HepG2 (cell line): Measurements from ENCODE around the gene MVP. TPM values are rescaled to one million over a fixed set of nuclear protein-coding genes. Genes with fewer than 3 reads are reported as not detected.

ENCODE experiments used
- JUNB ChIP-seq: sonication (generic); formaldehyde crosslinking; IDR thresholded peaks from 2 replicates; pipeline ENCODE4 v1.8.0; 2022; ENCODE audit warnings: missing genetic modification reagents, mild to moderate bottlenecking, borderline replicate concordance
- MED13 ChIP-seq: sonication (generic); formaldehyde crosslinking; IDR thresholded peaks from 2 replicates; pipeline ENCODE4 v1.5.0; 2020; ENCODE audit warnings: missing genetic modification reagents
- NFIB ChIP-seq: sonication (generic); formaldehyde crosslinking; IDR thresholded peaks from 2 replicates; pipeline ENCODE4 v1.9.0; 2021; ENCODE audit warnings: missing genetic modification reagents, mild to moderate bottlenecking, borderline replicate concordance
- NR2F6 ChIP-seq, 2 experiments: IDR thresholded peaks; 2 replicates each; pipeline ENCODE4 v1.6.1; 2016; ENCODE audit warnings: antibody characterized with exemption in 1 of 2, mild to moderate bottlenecking in 1 of 2
- PHF5A ChIP-seq: IDR thresholded peaks from one replicate; pipeline ENCODE4 v1.6.1; 2018; ENCODE audit warnings: low read depth, missing genetic modification reagents; ENCODE audit not compliant: unreplicated experiment
- REXO4 ChIP-seq: sonication (generic); formaldehyde crosslinking; IDR thresholded peaks from 2 replicates; pipeline ENCODE4 v1.8.0; 2022; ENCODE audit warnings: missing genetic modification reagents, mild to moderate bottlenecking, borderline replicate concordance
- SP140L ChIP-seq: sonication (generic); formaldehyde crosslinking; IDR thresholded peaks from 2 replicates; pipeline ENCODE4 v1.4.0; 2020; ENCODE audit warnings: missing genetic modification reagents, borderline replicate concordance
- ZBTB7B ChIP-seq: sonication (generic); formaldehyde crosslinking; IDR thresholded peaks from 2 replicates; pipeline ENCODE4 v1.4.0; 2020; ENCODE audit warnings: missing genetic modification reagents
- polyA plus RNA-seq, 8 experiments: library from polyadenylated mRNA; depleted of rRNA in 3 of 8; stranded (reverse) in 7 of 8; unstranded in 1 of 8; fragments of >200 nt; fragmentation: Illumina TruSeq in 4 of 8; extraction: Trizol in 4 of 8; gene quantifications; 2 replicates each; pipeline versions ENCODE4 v1.2.1 to v1.2.3, GENCODE V29; 2011 to 2016; ENCODE audit warnings: low read depth in 4 of 8, missing spikeins in 1 of 8, mixed read lengths in 1 of 8; ENCODE audit not compliant: insufficient read depth in 1 of 8
- total RNA-seq, 5 experiments: library from RNA; depleted of rRNA; stranded (reverse); fragments of >200 nt; fragmentation: Illumina TruSeq; extraction: Trizol; gene quantifications; 2 replicates each; pipeline ENCODE4 v1.2.3, GENCODE V29; 2016; ENCODE audit warnings: low read depth in 1 of 5
- TF ChIP-seq, protein P1 (sequence below), 2 experiments: fragments of 450-650 bp in 1 of 2; sonication (generic) in 1 of 2; formaldehyde crosslinking in 1 of 2; IDR thresholded peaks; 2 replicates each; pipeline versions ENCODE4 v1.6.1 to v1.8.0; 2016 to 2022; ENCODE audit warnings: antibody characterized with exemption in 1 of 2, mild to moderate bottlenecking in 1 of 2, missing genetic modification reagents in 1 of 2
- TF ChIP-seq, protein P2 (sequence below): sonication (generic); formaldehyde crosslinking; IDR thresholded peaks from 2 replicates; pipeline ENCODE4 v1.4.0; 2020; ENCODE audit warnings: missing genetic modification reagents
- TF ChIP-seq, protein P3 (sequence below): sonication (generic); formaldehyde crosslinking; IDR thresholded peaks from 2 replicates; pipeline ENCODE4 v1.4.0; 2020; ENCODE audit warnings: mild to moderate bottlenecking, missing genetic modification reagents, borderline replicate concordance

The MVP gene
- total and polyA plus RNA-seq, 2 of the 13 experiments (the other 11 are each of a cell fraction or from before 2014, with no cell fraction given) = 22.9 to 43.5 TPM

DNA sequence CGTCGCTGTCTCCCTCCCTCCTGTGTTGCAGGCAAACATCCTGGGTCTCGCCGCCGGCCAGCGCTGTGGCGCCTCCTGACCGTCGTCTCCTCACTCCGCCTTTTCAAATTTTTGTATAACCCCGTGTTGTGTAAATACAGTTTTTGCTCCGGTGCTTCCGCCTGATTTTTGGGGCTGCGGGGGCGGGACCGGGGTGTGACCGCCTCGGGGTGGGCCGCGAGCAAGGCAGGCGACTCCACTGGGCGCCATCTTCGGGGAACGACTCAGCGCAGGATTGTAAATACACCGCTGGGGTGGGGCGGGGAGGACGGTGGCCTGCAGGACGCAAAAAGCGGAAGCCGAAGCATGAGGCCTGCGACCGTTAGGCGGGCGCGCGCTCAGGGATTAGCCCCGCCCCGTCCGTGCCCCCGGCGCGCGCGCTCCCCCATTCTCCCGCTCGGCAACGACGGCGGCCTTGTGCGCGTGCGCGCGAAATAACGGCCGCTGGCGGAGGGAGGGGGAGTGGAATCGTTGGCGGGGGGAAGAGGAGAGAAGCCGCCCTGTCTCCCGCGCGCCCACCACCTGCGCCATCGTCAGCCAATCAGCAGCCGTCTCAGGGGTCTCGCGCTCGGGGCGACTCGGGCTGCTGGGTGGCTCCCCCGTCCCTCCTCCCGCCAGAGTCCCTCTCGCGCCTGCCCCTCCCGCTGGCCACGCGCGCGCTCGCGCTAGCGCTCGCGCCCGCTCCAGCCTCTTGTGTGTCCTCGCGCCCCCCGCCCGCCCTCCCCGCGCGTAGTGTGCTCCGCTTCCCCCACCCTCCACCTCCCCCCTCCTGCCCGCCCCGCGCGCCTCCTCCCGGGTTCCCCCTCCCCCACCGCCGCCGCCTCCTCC lies 14.8 kb upstream of the MVP start (continued):
- TF ChIP-seq, protein P1, sequence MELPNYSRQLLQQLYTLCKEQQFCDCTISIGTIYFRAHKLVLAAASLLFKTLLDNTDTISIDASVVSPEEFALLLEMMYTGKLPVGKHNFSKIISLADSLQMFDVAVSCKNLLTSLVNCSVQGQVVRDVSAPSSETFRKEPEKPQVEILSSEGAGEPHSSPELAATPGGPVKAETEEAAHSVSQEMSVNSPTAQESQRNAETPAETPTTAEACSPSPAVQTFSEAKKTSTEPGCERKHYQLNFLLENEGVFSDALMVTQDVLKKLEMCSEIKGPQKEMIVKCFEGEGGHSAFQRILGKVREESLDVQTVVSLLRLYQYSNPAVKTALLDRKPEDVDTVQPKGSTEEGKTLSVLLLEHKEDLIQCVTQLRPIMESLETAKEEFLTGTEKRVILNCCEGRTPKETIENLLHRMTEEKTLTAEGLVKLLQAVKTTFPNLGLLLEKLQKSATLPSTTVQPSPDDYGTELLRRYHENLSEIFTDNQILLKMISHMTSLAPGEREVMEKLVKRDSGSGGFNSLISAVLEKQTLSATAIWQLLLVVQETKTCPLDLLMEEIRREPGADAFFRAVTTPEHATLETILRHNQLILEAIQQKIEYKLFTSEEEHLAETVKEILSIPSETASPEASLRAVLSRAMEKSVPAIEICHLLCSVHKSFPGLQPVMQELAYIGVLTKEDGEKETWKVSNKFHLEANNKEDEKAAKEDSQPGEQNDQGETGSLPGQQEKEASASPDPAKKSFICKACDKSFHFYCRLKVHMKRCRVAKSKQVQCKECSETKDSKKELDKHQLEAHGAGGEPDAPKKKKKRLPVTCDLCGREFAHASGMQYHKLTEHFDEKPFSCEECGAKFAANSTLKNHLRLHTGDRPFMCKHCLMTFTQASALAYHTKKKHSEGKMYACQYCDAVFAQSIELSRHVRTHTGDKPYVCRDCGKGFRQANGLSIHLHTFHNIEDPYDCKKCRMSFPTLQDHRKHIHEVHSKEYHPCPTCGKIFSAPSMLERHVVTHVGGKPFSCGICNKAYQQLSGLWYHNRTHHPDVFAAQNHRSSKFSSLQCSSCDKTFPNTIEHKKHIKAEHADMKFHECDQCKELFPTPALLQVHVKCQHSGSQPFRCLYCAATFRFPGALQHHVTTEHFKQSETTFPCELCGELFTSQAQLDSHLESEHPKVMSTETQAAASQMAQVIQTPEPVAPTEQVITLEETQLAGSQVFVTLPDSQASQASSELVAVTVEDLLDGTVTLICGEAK (IDR thresholded peaks at IDR 0.05) = no peak
- TF ChIP-seq, protein P1 (CRISPR knock-in tag; IDR thresholded peaks at IDR 0.05) = peak; percentile 93
- TF ChIP-seq REXO4 (CRISPR knock-in tag) = no peak
- peak; percentile 90; the same call in 1 of the 2 replicates for TF ChIP-seq MED13
- no peak for TF ChIP-seq JUNB (CRISPR knock-in tag)
- no peak for TF ChIP-seq NR2F6 (IDR thresholded peaks at IDR 0.05)
- TF ChIP-seq NR2F6 (CRISPR knock-in tag; IDR thresholded peaks at IDR 0.05) = peak; percentile 80
- TF ChIP-seq, protein P2, sequence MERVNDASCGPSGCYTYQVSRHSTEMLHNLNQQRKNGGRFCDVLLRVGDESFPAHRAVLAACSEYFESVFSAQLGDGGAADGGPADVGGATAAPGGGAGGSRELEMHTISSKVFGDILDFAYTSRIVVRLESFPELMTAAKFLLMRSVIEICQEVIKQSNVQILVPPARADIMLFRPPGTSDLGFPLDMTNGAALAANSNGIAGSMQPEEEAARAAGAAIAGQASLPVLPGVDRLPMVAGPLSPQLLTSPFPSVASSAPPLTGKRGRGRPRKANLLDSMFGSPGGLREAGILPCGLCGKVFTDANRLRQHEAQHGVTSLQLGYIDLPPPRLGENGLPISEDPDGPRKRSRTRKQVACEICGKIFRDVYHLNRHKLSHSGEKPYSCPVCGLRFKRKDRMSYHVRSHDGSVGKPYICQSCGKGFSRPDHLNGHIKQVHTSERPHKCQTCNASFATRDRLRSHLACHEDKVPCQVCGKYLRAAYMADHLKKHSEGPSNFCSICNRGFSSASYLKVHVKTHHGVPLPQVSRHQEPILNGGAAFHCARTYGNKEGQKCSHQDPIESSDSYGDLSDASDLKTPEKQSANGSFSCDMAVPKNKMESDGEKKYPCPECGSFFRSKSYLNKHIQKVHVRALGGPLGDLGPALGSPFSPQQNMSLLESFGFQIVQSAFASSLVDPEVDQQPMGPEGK (CRISPR knock-in tag) = peak; percentile 98
- no peak for TF ChIP-seq SP140L
- TF ChIP-seq PHF5A (CRISPR knock-in tag) = peak; percentile 99
- TF ChIP-seq NFIB (CRISPR knock-in tag) = no peak
- TF ChIP-seq, protein P3, sequence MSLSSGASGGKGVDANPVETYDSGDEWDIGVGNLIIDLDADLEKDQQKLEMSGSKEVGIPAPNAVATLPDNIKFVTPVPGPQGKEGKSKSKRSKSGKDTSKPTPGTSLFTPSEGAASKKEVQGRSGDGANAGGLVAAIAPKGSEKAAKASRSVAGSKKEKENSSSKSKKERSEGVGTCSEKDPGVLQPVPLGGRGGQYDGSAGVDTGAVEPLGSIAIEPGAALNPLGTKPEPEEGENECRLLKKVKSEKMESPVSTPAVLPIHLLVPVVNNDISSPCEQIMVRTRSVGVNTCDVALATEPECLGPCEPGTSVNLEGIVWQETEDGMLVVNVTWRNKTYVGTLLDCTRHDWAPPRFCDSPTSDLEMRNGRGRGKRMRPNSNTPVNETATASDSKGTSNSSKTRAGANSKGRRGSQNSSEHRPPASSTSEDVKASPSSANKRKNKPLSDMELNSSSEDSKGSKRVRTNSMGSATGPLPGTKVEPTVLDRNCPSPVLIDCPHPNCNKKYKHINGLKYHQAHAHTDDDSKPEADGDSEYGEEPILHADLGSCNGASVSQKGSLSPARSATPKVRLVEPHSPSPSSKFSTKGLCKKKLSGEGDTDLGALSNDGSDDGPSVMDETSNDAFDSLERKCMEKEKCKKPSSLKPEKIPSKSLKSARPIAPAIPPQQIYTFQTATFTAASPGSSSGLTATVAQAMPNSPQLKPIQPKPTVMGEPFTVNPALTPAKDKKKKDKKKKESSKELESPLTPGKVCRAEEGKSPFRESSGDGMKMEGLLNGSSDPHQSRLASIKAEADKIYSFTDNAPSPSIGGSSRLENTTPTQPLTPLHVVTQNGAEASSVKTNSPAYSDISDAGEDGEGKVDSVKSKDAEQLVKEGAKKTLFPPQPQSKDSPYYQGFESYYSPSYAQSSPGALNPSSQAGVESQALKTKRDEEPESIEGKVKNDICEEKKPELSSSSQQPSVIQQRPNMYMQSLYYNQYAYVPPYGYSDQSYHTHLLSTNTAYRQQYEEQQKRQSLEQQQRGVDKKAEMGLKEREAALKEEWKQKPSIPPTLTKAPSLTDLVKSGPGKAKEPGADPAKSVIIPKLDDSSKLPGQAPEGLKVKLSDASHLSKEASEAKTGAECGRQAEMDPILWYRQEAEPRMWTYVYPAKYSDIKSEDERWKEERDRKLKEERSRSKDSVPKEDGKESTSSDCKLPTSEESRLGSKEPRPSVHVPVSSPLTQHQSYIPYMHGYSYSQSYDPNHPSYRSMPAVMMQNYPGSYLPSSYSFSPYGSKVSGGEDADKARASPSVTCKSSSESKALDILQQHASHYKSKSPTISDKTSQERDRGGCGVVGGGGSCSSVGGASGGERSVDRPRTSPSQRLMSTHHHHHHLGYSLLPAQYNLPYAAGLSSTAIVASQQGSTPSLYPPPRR = peak; percentile 67; the same call in 1 of the 2 replicates
- peak; percentile 74 for TF ChIP-seq ZBTB7B (CRISPR knock-in tag)
